NCI-H1417 (cell line): Measurements from ENCODE around the gene PYGL.
"Not testable (repeated sequence)": the region's sequence is repeated elsewhere in the genome, so short reads cannot be mapped to it uniquely, and the experiment has no call there.

Source experiments
- DNase-seq, 3 experiments: peaks; one replicate each; lab custom pipeline; 2025; lab: John Stamatoyannopoulos, UW

The PYGL gene

GRCh38 chr14:50926851-50927386, 17.4 kb downstream of the PYGL start:
- no peak for DNase-seq

GRCh38 chr14:50924843-50925242, 19.4 kb downstream of the PYGL start:
- DNase-seq: no peak

- no peak for DNase-seq
Measured at GRCh38 chr14:50924236-50924635, 20.0 kb downstream of the PYGL start.

- DNase-seq: no peak
Measured at GRCh38 chr14:50922803-50923202, 21.5 kb downstream of the PYGL start.

GRCh38 chr14:50920482-50921230, 23.6 kb downstream of the PYGL start:
- no peak for DNase-seq

GRCh38 chr14:50919524-50919923, 24.8 kb downstream of the PYGL start:
- DNase-seq: not testable (repeated sequence)

GRCh38 chr14:50917449-50917848, 26.8 kb downstream of the PYGL start:
- no peak for DNase-seq

GRCh38 chr14:50910495-50911420, 33.5 kb downstream of the PYGL start:
- DNase-seq: no peak

- DNase-seq: peak in 2 of 3 experiments; percentile 28 to 60
Measured at GRCh38 chr14:50906326-50907065, 37.8 kb downstream of the PYGL start.

GRCh38 chr14:50904719-50905118, 39.6 kb downstream of the PYGL start:
- DNase-seq: no peak

GRCh38 chr14:50901361-50901760, 42.9 kb downstream of the PYGL start:
- DNase-seq: no peak

GRCh38 chr14:50897658-50898175, 46.6 kb downstream of the PYGL start:
- no peak for DNase-seq

- DNase-seq: not testable (repeated sequence)
Measured at GRCh38 chr14:50897005-50897404, 47.3 kb downstream of the PYGL start.

- DNase-seq: not testable (repeated sequence)
Measured at GRCh38 chr14:50896421-50896820, 47.9 kb downstream of the PYGL start.

- no peak for DNase-seq
Measured at GRCh38 chr14:50892255-50892654, 52.0 kb downstream of the PYGL start.

GRCh38 chr14:50887476-50887875, 56.8 kb downstream of the PYGL start:
- no peak for DNase-seq

- no peak for DNase-seq
Measured at GRCh38 chr14:50883827-50884197, 60.5 kb downstream of the PYGL start.

- DNase-seq: no peak
Measured at GRCh38 chr14:50882932-50883826, 61.1 kb downstream of the PYGL start.

- DNase-seq: no peak
Measured at GRCh38 chr14:50875359-50876070, 68.8 kb downstream of the PYGL start.

- peak in 2 of 3 experiments; percentile 26 to 58 for DNase-seq
Measured at GRCh38 chr14:50874757-50875156, 69.5 kb downstream of the PYGL start.
